ENCODE data around the gene HELZ. TPM values are rescaled to one million over a fixed set of nuclear protein-coding genes. Genes with fewer than 3 reads are reported as not detected.

HELZ gene
- total and polyA plus RNA-seq, 2 donors (not counting 3 experiments of a cell fraction or from before 2014, with no cell fraction given) = 8.0 to 47.3 TPM

DNA sequence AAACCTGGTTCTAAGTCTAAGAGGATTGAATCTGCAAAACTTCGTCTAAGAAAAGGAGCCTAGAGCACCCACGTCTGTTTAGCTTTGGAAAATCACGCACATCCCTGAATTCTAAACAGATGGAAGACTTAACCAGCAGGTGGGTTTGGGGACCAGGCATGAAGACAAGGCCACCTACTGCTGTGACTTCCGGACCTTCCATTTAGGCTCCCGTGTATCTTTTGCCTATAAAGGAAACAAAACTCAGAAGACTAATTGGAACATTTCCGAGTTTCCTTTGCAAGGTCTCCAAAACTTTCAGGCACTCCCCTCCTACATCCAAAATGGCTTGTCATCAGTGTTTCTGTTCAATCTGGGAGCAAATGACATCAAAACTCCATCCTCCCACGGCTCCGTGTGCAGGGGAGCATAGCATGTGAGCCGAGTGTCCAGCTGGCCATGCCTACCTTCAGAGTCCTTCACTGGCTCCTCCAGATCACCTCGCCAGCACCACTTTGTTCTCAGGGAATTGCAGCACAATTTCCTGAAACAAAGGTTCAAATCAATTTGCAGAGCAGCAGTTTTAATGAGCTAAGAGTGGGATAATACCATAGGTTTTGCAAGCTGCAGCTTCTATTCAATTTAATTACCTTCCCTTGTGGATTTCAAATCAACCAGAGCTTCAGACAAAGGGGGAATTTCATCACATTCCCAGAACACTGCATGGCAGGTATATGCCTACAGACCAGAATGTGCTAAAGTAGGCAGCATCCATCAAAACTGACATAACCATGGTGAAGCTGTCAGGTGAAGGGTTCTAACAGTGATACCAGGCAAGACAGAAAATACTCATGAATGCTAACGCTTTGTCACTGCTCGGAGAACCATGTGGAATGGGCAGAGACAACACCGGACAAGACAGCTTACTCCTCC, 177.2 kb downstream of the HELZ start:
- POLR2A ChIA-PET = no interaction called here
- H3K27me3 ChIP-seq (ENCODE audit: control insufficient read depth in 2 of 2, insufficient read depth in 2 of 2, low read length in 2 of 2) = no peaks in the 10 kb centered on the region
- no peaks in the 10 kb centered on the region for H3K9me3 ChIP-seq (replicated peaks; ENCODE audit: control insufficient read depth, insufficient read depth, low read length)
- H3K9me1 ChIP-seq (replicated peaks; ENCODE audit: control insufficient read depth, extremely low read depth, insufficient read depth, low read length) = no peaks in the 10 kb centered on the region
- H3K27ac ChIP-seq (ENCODE audit: insufficient read depth, low read depth, low read length) = no peak overlapping the region
- H3K4me2 ChIP-seq (ENCODE audit: insufficient read depth, low read length) = no peak overlapping the region
- FAIRE-seq = no peak
- no peaks in the 10 kb centered on the region for H3K4me1 ChIP-seq (ENCODE audit: control insufficient read depth, extremely low read depth, insufficient read depth, low read length)
- H2AFZ ChIP-seq (ENCODE audit: low read depth, low read length) = no peak overlapping the region
- no peak overlapping the region for H3K4me3 ChIP-seq (replicated peaks in 1 of 3; ENCODE audit: insufficient read depth in 1 of 3, low read depth in 1 of 3, low read length in 3 of 3)
- H3K79me2 ChIP-seq (ENCODE audit: control insufficient read depth, insufficient read depth, low read length) = no peaks in the 10 kb centered on the region
- no peak for DNase-seq (ENCODE audit: low read depth, low spot score)
- dilution Hi-C loops (cut with MboI; ENCODE audit: extremely low pct_ligation_motif_present, low sequenced_read_pairs) = no loop called here
- TF ChIP-seq POLR2AphosphoS5 (IDR thresholded peaks at IDR 0.05; ENCODE audit: insufficient read depth, low read depth, low read length) (no peak), MYC (IDR thresholded peaks at IDR 0.05; ENCODE audit: low read depth, low read length) (no peak), EZH2 (IDR thresholded peaks at IDR 0.05; ENCODE audit: borderline replicate concordance, low read depth, low read length, severe bottlenecking) (no peak), GATA2 (IDR thresholded peaks at IDR 0.05; ENCODE audit: insufficient read depth, insufficient read length, low read depth, low read length) (no peak), POLR2A (IDR thresholded peaks at IDR 0.05; ENCODE audit: low read depth, low read length) (no peak), FOS (IDR thresholded peaks at IDR 0.05; ENCODE audit: borderline replicate concordance, insufficient read depth, low read length) (no peak), CTCF (IDR thresholded peaks at IDR 0.05; ENCODE audit: extremely low read depth in 1 of 2, insufficient read depth in 1 of 2, low read depth in 1 of 2, low read length in 2 of 2) (no peak), JUN (IDR thresholded peaks at IDR 0.05; ENCODE audit: borderline replicate concordance, insufficient read depth, insufficient read length, low read depth) (no peak)
- TF ChIP-seq, protein P1, sequence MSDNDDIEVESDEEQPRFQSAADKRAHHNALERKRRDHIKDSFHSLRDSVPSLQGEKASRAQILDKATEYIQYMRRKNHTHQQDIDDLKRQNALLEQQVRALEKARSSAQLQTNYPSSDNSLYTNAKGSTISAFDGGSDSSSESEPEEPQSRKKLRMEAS (IDR thresholded peaks at IDR 0.05; ENCODE audit: insufficient read depth, insufficient read length) = no peak
- intact Hi-C loops (cut with micrococcal nuclease) = no loop called here
- CTCF ChIA-PET = interaction anchor here (1.0 to 1.8 kb wide), 4 partner anchors 9 to 91 kb away, joined by 3 to 7 read pairs (median 4); no protein-coding TSS in a partner anchor
- BruUV-seq (replicated peaks) = no TSS peak
- H3K36me3 ChIP-seq (ENCODE audit: control insufficient read depth in 2 of 2, extremely low read depth in 1 of 2, insufficient read depth in 2 of 2, low read length in 2 of 2) = no peaks in the 10 kb centered on the region
- H3K9ac ChIP-seq (replicated peaks; ENCODE audit: extremely low read depth, insufficient read depth, low read length) = no peak overlapping the region
- no peaks in the 10 kb centered on the region for H4K20me1 ChIP-seq (replicated peaks; ENCODE audit: control insufficient read depth, extremely low read depth, insufficient read depth, low read length)
